Erythroblast (primary cell): ENCODE measurements around the gene KRT5.

Experiments used
- GATA1 ChIP-seq: IDR thresholded peaks from 2 replicates; pipeline ENCODE4 v1.6.1; 2011; ENCODE audit warnings: low read depth, mild to moderate bottlenecking, control low read depth, low read length, moderate library complexity
- POLR2A ChIP-seq: IDR thresholded peaks from 2 replicates; pipeline ENCODE4 v1.6.1; 2011; ENCODE audit warnings: mild to moderate bottlenecking, low read length

DNA sequence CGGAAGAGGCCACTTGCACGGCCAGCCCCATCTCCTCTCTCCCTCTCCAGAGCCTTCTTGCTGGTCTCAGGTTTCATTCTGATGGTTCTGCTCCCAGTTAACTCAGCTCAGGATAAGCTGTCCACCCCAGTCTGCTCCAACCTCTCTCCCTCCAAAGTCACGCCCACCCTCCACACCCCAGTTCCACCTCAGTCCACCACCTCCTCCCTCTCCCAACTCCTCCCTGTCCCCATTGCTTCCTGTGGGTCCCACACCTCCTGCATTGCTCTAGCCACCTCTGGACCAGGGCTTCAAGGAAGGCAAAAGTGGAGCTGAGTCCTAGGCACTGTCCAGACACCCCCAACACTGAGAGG lies 19.6 kb upstream of the KRT5 start:
- TF ChIP-seq POLR2A = no peak
- no peak for TF ChIP-seq GATA1
